Fibroblast of the aortic adventitia (primary cell): ENCODE data around the gene VPS13A. TPM values are rescaled to one million over a fixed set of nuclear protein-coding genes. Genes with fewer than 3 reads are reported as not detected.
"Not testable (repeated sequence)": the region's sequence is repeated elsewhere in the genome, so short reads cannot be mapped to it uniquely, and the experiment has no call there.

Experiments
- DNase-seq: peaks from one replicate; pipeline ENCODE4 v3.0.0-alpha.2; 2010; ENCODE audit warnings: low read depth
- H3K4me3 ChIP-seq: 2 replicates; pipeline ENCODE4 v1.5.1; 2011; ENCODE audit warnings: low read depth, mild to moderate bottlenecking, control low read depth, low read length, moderate library complexity
- CTCF ChIP-seq: IDR thresholded peaks from 2 replicates; pipeline ENCODE4 v1.5.1; 2011; ENCODE audit warnings: mild to moderate bottlenecking, low read length, control low read depth, inconsistent platforms; ENCODE audit not compliant: insufficient read depth
- total RNA-seq: library from RNA; depleted of rRNA; stranded (reverse); fragments of >200 nt; gene quantifications from 2 replicates; pipeline ENCODE4 v1.2.3, GENCODE V29; 2012; ENCODE audit warnings: low replicate concordance

Gene VPS13A
- total RNA-seq, 1 donor, result 50.9 TPM

- peak; percentile 80 for DNase-seq
- peak; percentile 100 for TF ChIP-seq CTCF
- H3K4me3 ChIP-seq, result no peak overlapping the region
Observed at GRCh38 chr9:77433675-77434445, 256.5 kb downstream of the VPS13A start.

DNA sequence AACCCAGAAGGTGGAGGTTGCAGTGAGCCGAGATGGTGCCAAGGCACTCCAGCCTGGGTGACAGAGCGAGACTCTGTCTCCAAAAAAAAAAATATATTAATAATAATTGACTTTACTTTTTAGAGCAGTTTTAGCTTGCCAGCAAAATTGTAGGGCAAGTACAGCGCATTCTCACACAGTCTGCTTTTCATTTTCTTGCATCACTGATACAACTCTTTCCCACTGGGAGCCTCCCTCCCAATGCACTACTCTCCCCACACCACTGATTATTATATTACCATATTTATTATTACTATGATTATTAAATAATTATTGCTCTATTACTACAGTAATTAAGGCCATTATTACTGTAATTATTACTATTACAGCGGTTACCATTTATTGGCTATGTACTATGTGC lies 257.9 kb downstream of the VPS13A start:
- peak; percentile 78 for DNase-seq
- H3K4me3 ChIP-seq, result no peak overlapping the region
- TF ChIP-seq CTCF, result no peak

DNA sequence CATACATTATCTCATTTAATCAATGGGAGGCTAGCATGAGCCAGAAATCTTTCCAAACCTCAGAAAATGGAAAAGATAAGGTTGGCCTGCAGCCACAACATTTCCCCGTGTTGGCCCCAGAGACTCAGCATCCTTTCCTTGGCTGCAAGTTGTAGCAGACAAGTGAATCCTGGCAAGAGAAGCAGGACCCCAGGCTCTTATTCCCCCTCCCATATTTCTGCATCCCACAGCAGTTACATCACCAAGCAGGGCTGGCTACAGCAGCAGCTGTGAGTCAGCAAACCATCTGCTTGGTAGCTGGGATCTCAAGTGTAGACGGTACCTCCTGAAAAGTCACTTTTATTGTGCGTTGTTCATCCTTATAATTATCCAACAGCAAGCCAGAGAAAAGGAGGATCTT lies 258.4 kb downstream of the VPS13A start:
- H3K4me3 ChIP-seq, result no peak overlapping the region
- TF ChIP-seq CTCF, result no peak
- peak; percentile 93 for DNase-seq

DNA sequence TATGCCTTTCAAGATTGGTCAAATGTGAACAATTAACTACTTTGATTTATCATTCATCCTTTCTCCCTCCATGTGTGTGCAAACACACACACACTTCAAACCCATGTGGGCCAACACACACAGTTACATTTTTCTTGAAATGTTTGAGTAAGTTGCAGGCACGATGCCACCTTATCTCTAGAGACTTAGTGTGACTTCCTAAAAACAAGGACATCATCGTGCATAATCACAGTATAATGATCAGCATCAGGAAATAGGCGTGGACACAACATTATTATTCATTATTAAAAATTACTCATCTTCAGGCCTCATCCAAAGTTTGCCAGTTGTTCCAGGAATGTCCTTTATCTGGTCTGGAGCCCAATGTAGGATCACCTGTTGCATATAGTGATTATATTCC lies 261.3 kb downstream of the VPS13A start:
- TF ChIP-seq CTCF, result no peak
- H3K4me3 ChIP-seq, result no peak overlapping the region
- DNase-seq, result no peak

GRCh38 chr9:77440057-77440456 lies 262.7 kb downstream of the VPS13A start:
- no peak for TF ChIP-seq CTCF
- no peak overlapping the region for H3K4me3 ChIP-seq
- DNase-seq, result peak; percentile 36

GRCh38 chr9:77441124-77441523 lies 263.8 kb downstream of the VPS13A start:
- not testable (repeated sequence) for H3K4me3 ChIP-seq, DNase-seq

DNA sequence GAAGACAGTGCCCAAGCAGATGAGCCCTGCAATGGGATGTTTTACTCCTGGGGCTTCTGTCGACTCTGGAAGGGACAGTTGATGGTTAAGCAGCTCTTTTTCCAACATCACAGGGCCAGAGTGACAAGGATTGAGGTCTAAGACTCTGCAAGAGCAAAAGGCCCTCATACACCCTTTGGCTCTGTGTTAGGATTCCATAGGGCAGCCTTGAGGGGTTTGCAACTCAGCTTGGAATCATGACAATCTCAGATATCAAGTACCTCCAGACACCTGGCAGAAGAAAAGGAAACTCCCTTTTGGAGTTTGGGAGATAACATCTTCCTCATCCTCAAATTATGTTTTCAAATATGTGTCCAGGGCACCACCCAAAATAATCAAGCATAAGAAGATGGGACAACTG lies 265.1 kb downstream of the VPS13A start:
- H3K4me3 ChIP-seq, result no peak overlapping the region
- no peak for DNase-seq
- no peak for TF ChIP-seq CTCF
